HG03097 (cell line): ENCODE data around the gene GDPD4.

Experiments
- ATAC-seq: cut with Tn5 transposase; IDR thresholded peaks from one replicate; pipeline ENCODE4 v1.9.1; 2021; ENCODE audit not compliant: unreplicated experiment, low FRiP score

GDPD4 gene

DNA sequence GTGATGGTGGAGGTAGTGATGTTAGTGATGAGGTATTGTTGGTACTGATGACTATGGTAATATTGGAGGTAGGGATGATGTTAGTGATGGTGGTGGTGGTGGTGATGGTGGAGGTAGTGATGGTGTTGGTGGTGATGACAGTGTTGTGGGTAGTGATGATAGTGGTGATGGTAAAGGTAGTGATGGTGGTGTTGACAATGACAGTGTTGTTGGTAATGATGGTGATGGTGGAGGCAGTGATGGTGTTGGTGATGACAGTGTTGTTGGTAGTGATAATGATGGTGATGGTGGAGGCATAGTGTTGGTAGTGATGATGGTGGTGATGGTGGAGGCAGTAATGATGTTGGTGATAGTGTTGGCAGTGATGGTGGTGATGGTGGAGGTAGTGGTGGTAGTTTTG lies 108.3 kb downstream of the GDPD4 start:
- ATAC-seq: no peak

DNA sequence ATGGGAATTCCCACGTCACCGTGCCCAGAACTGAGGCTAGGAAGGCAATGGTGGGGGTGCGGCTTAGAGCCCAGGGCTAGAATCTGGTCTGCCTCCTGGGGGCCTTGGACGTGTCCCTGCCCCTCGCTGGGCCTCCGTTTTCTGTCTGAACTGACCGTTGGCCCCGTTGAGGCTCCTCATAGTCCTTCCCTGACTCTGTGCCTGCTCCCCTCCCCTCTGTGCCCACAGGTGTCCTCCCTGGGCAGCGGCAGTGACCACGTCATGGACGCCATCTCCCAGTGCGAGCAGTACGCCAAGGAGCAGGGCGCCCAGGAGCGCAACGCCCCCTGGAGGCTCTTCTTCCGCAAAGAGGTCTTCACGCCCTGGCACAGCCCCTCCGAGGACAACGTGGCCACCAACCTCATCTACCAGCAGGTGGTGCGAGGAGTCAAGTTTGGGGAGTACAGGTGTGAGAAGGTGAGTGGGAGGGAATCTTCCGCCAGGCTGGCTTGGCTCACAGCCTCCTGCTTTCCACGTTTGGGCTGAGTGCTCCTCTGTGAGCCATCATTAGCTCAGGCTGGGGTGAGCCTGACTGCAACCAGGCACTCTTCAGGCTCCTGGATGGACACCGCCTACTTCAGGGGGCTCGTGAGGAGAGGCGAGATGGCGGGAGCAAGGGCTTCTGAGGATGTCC lies 109.5 kb downstream of the GDPD4 start:
- ATAC-seq: no peak

DNA sequence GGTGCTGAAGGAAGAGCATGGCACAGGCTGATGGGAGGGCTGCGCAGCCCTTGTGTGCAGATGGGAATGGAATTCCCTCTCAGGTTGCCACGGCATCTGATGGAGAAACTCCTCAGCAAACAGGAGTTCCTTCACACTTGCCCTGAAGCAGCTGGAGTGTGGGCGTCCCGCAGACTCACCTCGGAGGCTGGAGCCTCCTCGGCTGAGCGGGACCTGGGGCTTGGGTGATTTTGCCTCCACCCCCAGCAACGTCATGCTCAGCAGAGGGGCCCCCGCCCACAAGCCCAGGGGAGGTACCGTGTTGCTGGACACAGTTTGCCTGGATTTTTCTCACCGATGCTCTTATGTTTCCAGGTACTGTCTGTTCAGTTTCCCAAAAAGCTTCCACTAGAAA lies 110.1 kb downstream of the GDPD4 start:
- no peak for ATAC-seq

DNA sequence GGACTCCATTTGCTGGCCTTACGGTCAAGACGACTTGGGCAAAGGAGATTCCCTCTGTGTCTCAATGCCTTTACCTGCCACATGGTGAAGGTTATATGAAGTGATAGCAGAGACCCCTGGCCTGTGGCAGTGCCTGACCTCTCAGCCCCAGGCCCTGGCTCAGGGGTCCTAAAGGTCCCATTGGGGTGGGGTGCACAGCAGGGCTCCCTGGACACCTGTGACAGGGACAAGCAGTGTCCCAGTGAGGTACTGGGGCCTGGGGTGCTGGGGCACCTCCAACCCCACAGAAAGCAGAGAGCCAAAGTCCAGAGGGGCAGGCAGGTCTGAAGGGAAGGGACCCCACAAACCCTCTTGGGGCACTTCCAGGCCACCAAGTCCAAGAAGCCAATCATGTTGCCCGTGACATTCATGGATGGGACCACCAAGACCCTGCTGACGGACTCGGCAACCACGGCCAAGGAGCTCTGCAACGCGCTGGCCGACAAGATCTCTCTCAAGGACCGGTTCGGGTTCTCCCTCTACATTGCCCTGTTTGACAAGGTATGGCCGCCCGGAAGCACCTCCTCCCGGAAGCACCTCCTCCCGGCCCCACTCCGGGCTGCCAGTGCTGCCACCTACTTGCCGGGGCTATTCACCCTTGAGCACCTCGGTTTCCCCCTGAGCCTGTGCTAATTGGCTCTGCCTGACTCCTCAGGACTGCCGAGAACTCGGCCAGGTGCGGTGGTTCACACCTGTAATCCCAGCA lies 111.0 kb downstream of the GDPD4 start:
- ATAC-seq: no peak

DNA sequence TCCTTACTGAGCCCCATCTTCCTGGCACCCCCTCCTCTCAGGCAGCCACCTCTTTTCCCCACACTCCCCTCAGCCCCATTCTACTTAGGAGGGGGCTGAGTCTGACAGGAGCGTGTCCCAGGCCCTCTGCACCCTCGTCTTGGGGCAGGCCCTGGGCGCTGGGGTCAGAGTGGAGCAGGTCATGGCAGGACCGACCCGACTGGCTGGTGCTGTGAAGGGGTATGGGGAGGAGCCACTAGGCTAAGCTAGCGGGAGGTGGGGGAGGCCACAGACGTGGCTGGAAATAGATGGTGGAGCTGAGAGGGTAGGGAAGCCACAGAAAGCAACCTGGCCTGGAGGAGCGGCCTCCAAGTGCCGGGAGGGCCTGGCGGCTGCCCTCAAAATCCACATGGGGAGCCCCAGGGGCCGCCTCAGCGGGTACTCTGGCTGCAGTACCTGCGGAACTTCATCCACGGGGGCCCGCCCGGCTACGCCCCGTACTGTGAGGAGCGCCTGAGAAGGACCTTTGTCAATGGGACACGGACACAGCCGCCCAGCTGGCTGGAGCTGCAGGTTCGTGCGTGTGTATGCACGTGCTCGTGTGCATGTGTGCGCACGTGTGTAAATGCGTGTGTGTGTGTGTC lies 111.8 kb downstream of the GDPD4 start:
- no peak for ATAC-seq

DNA sequence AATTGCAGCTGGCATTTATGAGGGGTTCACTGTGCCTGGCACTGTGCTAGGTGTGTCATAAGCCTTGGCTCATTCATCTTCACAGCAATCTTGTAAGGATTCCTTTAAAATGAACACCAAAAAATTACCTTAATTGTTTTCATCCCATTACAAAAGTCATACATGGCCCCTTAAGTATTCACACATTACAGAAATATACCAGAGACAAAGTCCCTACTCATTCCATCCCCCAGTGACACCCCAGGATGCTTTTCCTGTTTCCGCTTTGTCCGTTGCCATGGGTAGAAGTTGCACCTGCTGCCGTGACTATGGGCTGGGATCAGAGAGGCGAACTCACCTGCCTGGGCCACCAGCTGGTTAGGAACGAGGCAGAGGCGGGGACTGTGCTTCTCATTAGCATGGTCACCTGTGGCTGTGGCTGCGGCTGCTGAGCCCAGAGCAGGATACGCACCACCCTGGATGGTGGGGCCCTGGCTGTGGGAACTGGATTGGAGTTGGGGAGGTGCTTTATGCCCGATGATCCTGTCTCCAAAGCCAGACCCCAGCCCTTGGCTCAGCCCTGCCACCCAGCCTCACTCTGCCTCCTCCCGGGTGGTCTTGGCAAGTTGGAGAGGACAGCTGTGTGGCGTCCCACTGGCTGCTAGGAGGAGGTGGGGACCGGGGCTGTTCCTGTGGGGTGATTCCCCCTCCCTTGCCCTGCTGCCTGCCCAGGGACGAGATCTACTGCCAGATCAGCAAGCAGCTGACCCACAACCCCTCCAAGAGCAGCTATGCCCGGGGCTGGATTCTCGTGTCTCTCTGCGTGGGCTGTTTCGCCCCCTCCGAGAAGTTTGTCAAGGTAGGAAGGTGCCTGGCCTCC lies 112.6 kb downstream of the GDPD4 start:
- no peak for ATAC-seq

DNA sequence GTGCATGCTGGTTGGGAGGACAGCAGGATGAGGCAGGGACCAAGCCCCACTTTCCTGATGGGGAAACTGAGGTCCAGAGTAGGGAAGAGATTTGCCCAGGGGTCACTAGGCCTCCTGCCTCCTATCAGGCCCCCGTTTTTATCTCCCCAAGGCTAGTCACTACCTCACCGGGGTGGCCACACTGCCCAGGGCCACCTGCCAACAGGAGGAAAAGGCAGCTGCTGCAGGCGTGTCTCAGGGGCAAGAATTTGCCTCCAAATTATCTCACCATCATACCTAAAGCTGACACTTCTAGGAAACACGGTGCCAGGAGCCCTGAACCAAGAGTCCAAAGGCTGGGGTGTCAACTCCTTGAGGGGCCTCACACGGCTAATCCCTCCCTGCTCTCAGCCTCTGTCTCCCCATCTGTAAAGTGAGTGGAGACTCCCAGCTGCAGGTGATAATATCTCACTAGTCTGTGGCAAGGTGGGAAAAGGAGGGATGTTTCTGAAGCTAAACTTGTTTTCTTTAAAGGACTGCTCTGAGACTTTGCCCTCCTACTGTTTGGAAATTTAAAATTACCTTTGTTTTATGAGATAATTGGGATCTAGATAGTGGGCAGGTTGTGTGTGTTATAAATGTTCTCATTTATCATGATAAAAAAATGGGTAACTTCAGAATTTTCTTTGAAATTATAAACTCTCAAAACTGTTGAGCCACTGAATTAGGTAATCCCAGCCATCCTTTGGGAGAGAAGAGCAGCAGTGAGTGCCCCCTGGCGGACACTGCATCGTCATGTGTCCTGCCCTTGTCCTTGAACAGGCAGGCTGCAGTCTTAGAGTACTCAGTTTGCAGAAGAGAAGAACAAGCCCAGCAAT lies 113.5 kb downstream of the GDPD4 start:
- no peak for ATAC-seq

DNA sequence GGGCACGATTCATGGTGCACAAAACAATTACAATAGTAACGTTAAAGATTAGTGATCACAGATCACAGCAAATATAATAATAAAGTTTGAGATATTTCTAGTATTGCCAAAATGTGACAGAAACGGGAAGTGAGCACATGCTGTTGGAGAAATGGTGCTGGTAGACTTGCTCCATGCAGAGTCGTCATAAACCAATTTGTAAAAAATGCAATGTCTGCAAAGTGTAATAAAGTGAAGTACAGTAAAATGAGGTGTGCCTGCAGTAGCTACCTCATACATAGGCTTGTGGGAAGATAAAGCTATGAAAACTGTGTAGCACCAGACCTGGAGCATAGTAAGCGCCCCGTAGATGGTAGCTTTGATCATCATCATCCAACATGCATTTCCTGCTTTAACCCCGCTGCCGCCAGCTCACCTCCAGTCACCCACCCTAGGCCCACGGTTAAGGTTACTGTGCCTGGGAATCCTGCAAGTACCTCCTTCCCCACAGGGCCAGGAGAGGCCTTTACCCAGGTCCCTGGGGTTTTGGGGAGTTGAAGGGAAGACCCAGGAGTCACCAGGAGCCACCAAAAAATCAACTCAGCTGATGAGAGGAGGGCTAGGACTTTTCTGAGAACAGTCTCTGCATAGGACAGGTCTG lies 114.3 kb downstream of the GDPD4 start:
- ATAC-seq: no peak

DNA sequence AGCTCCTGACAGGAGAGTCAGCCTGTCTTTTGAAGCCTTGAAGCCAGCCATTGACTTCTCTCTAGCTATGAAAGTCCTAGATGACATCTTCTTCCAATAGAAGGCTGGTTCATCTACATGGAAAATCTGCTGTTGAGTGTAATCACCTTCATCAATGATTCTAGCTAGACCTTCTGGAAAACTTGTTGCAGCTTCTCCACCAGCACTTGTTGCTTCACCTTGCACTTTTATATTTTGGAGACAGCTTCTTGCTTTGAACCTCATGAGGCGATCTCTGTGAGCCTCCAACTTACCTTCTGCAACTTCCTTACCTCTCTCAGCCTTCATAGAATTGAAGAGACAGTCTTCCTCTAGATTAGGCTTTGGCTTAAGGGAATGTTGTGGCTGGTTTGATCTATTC lies 115.2 kb downstream of the GDPD4 start:
- ATAC-seq: no peak

DNA sequence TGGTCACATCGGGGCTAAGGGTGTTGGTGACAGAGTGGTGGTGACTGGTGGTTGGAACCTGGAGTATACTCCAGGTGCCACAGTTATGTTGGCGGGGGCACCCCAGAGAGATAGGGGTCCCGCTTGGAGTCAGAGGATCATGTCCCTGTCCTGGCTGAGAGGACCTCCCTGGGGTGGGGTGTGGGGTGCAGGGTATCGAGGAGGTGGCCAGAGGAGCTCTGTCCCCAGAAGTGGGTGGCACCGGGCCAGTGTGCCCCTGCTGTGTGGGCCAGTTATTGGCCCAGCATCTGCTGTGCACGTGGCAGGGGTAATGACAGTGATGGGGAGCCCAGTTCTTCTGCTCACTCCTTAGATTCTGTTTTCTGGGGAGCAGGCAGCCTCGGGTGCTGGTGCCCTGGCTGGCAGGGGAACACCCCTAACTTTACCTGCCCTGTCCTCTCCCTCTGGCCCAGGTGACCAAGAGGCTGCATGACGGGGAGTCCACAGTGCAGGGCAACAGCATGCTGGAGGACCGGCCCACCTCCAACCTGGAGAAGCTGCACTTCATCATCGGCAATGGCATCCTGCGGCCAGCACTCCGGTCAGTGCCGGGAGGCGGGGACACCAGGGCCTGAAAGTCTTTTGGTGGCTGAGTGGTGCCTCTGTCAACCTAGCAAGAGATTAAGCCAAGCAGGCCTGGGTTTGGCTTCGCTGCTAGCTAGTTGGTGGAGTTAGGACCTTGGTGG lies 117.2 kb downstream of the GDPD4 start:
- no peak for ATAC-seq

DNA sequence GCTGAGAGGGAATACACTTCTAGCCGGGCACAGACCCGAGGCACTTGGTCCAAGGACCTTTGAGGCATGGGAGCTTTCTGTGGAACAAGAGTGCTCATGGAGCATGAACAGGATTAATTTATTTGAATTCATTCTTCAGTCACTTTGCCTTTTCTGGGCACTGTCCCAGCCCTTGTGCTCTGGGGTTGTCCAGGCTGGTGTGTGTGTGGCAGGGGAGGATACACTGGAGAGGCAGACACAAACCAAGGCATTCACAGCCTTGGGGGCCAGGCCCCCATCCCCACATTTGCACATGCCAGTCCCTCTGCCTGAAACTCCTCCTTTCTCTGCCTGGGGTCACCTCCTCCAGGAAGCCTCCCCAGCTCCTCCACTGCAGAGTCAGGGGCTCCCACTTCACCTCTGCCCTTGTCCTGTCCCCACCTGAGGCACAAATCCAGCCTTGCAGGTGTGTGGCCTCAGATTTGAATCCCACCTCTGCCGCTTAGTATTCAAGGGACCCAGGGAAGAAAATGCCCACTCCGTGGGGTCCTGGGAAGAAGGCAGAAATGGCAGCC lies 118.0 kb downstream of the GDPD4 start:
- no peak for ATAC-seq

DNA sequence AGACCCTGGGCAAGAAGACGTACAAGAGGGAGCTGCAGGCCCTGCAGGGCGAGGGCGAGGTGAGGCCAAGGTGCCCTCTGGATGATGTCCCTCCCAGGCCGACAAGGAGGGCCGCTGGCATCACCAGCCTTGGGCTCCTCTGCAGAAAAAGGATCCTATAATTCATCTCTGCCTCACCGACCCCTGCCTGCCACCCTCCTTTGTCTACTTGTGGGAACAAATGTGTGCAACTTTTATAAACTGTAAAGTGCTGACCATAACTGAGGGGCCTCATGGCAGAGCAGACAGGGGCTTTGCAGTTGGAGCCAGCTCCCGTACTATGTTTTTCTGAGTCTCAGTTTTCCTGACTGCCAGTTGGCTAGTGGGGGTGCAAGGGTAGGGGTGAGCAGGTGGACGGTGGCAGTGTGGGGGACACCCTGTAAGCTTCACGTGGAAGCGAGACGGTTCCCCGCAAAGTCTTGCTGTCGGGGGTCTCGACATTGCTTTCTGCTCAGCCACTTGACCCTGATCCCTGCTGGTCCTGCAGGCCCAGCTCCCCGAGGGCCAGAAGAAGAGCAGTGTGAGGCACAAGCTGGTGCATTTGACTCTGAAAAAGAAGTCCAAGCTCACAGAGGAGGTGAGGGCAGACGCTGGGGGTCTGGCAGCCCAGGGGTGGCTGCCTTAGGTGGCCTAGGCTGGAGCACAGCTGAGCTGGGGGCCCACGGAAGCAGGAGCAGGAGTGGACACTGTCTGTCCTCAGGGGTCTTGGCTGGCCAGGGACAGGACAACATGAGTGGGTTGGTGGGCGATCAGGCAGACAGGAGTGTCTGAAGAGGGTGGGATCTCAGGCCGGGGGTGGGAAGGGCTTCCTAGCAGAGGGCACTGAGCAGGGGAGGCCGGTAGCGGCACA lies 118.7 kb downstream of the GDPD4 start:
- no peak for ATAC-seq

DNA sequence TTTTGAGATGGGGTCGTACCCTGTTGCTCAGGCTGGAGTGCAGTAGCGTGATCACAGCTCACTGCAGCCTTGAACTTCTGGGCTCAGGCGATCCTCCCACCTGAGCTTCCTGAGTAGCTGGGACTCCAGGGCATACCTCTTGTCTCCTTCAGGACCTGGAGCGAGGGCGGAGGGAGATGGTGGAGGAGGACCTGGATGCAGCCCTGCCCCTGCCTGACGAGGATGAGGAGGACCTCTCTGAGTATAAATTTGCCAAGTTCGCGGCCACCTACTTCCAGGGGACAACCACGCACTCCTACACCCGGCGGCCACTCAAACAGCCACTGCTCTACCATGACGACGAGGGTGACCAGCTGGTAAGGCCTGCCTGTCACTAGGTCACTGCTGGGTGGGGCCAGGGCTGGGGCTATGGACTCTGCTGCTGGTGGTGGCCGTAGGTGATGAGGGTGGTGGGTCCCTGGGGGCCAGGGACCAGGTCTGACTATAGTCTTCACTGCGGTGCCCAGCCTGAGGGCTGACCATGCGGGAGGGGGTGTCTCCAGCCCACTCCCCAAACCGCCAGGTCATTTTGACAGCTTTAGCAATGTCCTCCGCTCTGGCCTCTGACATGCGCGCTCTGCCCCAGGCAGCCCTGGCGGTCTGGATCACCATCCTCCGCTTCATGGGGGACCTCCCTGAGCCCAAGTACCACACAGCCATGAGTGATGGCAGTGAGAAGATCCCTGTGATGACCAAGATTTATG lies 119.5 kb downstream of the GDPD4 start:
- ATAC-seq: no peak

DNA sequence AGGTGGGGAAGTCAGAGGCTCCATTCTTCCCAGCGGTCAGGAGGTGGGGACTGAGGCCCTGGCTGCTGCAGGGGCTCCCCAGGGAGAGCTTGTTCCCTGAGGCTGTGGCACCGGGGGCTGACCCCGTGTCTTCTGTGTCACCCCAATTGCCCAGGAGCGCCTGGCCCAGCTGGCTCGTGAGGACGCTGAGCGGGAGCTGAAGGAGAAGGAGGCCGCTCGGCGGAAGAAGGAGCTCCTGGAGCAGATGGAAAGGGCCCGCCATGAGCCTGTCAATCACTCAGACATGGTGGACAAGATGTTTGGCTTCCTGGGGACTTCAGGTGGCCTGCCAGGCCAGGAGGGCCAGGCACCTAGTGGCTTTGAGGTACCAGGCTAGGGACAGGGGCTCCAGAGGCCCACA lies 120.3 kb downstream of the GDPD4 start:
- no peak for ATAC-seq

DNA sequence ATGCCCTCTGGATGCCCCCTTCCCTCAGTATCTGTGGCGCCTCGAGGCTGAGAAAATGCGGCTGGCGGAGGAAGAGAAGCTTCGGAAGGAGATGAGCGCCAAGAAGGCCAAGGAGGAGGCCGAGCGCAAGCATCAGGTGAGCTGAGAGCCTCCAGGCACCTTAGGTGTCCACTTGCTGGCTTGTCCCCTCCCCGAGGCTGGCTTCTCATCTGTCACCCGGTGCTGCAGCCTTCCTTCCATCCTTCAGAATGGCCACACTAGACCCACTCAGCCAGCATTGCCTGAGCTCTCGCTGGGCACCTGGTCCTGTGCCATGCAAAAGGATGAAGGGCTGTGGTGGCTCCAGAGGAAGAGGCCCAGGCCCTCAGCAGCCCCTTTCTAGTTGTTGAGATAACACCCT lies 121.1 kb downstream of the GDPD4 start:
- no peak for ATAC-seq

DNA sequence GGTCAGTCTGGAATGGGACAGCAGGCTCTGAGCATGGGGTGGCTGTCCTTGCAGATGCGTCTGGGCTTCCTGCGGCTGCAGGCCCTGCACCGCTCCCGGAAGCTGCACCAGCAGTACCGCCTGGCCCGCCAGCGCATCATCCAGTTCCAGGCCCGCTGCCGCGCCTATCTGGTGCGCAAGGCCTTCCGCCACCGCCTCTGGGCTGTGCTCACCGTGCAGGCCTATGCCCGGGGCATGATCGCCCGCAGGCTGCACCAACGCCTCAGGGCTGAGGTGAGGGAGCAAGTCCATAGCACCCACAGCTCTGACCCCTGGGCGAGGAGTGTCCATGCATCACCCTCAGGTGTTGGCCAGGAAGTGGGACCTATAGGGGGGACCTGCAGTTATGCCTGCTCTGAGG lies 121.8 kb downstream of the GDPD4 start:
- ATAC-seq: no peak

DNA sequence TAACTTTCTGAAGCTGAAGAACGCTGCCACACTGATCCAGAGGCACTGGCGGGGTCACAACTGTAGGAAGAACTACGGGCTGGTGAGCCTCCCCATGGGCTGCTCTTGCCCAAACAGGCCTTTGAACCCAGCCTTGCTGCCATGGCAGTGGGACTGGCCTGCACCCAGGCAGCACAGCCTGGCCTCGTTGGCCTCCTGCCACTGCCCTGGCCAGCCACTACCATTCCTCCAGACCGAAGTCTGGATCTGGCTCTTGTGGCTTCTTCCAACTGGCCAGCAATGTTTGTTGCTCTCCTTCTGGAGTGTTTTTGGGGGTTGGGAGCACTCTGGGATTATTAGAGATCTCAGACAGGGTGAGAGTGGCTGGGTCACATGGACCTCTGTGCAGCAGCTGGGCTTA lies 122.4 kb downstream of the GDPD4 start:
- ATAC-seq: no peak
